ENCODE results near the gene VDR. TPM values are rescaled to one million over a fixed set of nuclear protein-coding genes. Genes with fewer than 3 reads are reported as not detected.
"Not testable (repeated sequence)": the region's sequence is repeated elsewhere in the genome, so short reads cannot be mapped to it uniquely, and the experiment has no call there.

VDR gene
- total RNA-seq, 2 experiments from 2014 or later, result 108 to 124 TPM

DNA sequence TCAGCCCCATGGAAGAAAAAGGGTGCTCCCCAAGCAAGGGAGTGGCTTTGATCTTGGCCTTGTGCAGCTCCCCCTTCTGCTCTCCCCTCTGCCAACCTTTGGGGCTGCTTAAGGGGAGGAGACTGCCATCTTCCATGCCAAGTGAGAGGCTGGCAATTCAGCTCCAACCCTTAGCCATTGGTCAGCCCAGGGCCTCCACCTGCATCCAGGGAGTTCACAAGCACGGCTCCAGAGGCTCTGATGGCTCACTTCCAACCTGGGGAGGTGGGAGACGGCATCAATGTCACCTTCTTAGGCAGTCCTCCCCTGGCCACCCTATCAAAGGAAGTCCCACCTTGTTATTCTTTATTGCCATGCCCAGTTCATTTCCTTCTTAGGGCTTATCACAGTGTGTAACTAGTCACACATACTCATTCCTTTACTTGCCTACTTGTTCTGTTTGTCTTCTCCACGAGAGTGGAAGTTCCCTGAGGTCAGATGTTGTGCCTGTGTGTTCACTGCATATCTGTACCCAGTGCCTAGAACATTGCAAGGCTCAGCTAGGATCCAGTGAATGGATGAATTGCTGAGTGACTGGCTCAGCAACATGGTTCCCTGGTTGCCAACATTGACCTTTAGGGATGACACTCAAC lies 90.1 kb downstream of the VDR start:
- POLR2A ChIA-PET, result interaction anchor here (1.5 to 11.0 kb wide), 4 partner anchors 14 to 109 kb away, joined by 4 to 215 read pairs (median 14); partner anchors contain the start of gene RPAP3
- peak; percentile 30 for ATAC-seq
- peaks cover 70% of the 10 kb centered on the region for H3K4me1 Mint-ChIP-seq
- peak; percentile 60 for DNase-seq
- intact Hi-C loops (cut with DNase I, micrococcal nuclease), result loop anchor here (5.0 to 10.0 kb wide), 5 partner anchors 88 to 1547 kb away; partner anchors contain the start of genes SLC38A1 (in 1 of the 2) and VDR (in 1 of the 2)
- H3K36me3 Mint-ChIP-seq (ENCODE audit: low read depth), result peaks cover 82% of the 10 kb centered on the region
- no peaks in the 10 kb centered on the region for H3K27me3 Mint-ChIP-seq
- peaks cover 3% of the 10 kb centered on the region for H3K9me3 Mint-ChIP-seq (ENCODE audit: low read depth)
- H3K4me3 Mint-ChIP-seq, result peak overlapping the region; percentile 94
- H3K27ac Mint-ChIP-seq, result peak overlapping the region; percentile 98
- CTCF ChIA-PET, result interaction anchor here (0.7 to 8.4 kb wide), 4 partner anchors 20 to 600 kb away, joined by 4 to 303 read pairs (median 4); no protein-coding TSS in a partner anchor

- ATAC-seq (peak; percentile 1), DNase-seq (peak; percentile 54)
- ChIA-PET CTCF (interaction anchor here (0.7 to 8.4 kb wide), 9 partner anchors 15 to 743 kb away, joined by 3 to 303 read pairs (median 4); no protein-coding TSS in a partner anchor), POLR2A (interaction anchor here (0.6 to 11.0 kb wide), 12 partner anchors 9 to 1111 kb away, joined by 3 to 215 read pairs (median 4); partner anchors contain the start of gene RPAP3)
- Mint-ChIP-seq H3K27ac (peak overlapping the region; percentile 98), H3K9me3 (ENCODE audit: low read depth) (peaks cover 3% of the 10 kb centered on the region), H3K4me1 (peaks cover 77% of the 10 kb centered on the region), H3K4me3 (peak overlapping the region; percentile 94), H3K27me3 (no peaks in the 10 kb centered on the region), H3K36me3 (ENCODE audit: low read depth) (peaks cover 77% of the 10 kb centered on the region)
- intact Hi-C loops (cut with DNase I, micrococcal nuclease), result loop anchor here (1.0 to 10.0 kb wide), 13 partner anchors 19 to 1599 kb away; partner anchors contain the start of genes VDR (in 2 of the 2), RPAP3 (in 1 of the 2), SENP1 (in 1 of the 2) and SLC38A1 (in 1 of the 2)
Observed at GRCh38 chr12:47813511-47814196, 91.1 kb downstream of the VDR start.

DNA sequence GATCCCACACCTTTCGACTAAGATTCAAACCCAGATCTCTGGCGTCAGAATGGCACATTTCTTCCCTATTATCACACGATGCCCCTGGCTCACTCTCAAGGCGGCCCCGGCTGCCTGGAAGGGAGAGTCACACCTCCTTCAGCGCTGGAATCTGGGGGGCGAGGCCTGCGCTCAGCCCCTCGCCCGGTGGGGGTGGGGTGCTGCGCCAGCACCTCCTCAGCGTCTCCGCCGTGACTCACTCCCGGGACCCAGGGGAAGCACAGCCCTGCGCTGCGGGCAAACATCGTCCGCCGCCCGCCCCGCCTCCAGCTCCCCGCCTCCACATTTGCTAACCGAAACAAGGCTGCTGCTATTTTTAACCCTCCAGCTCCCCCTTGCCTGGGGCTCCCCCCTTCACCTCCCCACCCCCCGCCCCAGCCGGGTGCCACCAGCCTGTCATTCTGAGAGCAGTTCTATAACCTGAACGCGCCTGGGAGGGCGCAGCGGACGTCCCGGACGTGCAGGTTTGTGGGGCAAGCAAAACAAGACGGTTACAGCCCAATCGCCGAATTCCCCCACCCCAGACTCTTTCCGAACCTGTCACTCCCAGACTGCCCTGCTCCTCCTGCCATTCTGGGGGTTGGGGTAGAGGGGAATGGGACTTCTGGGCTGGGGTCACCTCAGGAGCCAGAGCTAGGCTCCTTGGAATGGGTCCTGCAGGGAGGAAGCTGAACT lies 91.8 kb downstream of the VDR start:
- ChIA-PET CTCF (interaction anchor here (0.8 to 8.4 kb wide), 9 partner anchors 11 to 742 kb away, joined by 3 to 303 read pairs (median 4); no protein-coding TSS in a partner anchor), POLR2A (interaction anchor here (0.6 to 11.0 kb wide), 11 partner anchors 9 to 1111 kb away, joined by 3 to 215 read pairs (median 4); partner anchors contain the start of gene RPAP3)
- H3K4me3 Mint-ChIP-seq, result peak overlapping the region; percentile 94
- H3K4me1 Mint-ChIP-seq, result peaks cover 81% of the 10 kb centered on the region
- peak overlapping the region; percentile 98 for H3K27ac Mint-ChIP-seq
- peaks cover 70% of the 10 kb centered on the region for H3K36me3 Mint-ChIP-seq (ENCODE audit: low read depth)
- intact Hi-C loops (cut with DNase I, micrococcal nuclease), result loop anchor here (1.0 to 10.0 kb wide), 13 partner anchors 19 to 1598 kb away; partner anchors contain the start of genes VDR (in 2 of the 2), RPAP3 (in 1 of the 2), SENP1 (in 1 of the 2) and SLC38A1 (in 1 of the 2)
- no peaks in the 10 kb centered on the region for H3K27me3 Mint-ChIP-seq
- DNase-seq, result peak; percentile 98
- peak; percentile 59 for ATAC-seq
- H3K9me3 Mint-ChIP-seq (ENCODE audit: low read depth), result peaks cover 3% of the 10 kb centered on the region

- no peak for ATAC-seq
- no peaks in the 10 kb centered on the region for H3K27me3 Mint-ChIP-seq
- POLR2A ChIA-PET, result interaction anchor here (0.8 to 11.0 kb wide), 3 partner anchors 22 to 75 kb away, joined by 3 to 215 read pairs (median 5); no protein-coding TSS in a partner anchor
- intact Hi-C loops (cut with DNase I, micrococcal nuclease), result loop anchor here (2.0 to 10.0 kb wide), 10 partner anchors 73 to 1597 kb away; partner anchors contain the start of genes VDR (in 2 of the 2), SENP1 (in 1 of the 2) and SLC38A1 (in 1 of the 2)
- peaks cover 69% of the 10 kb centered on the region for H3K36me3 Mint-ChIP-seq (ENCODE audit: low read depth)
- no peak for DNase-seq
- peak overlapping the region; percentile 94 for H3K4me3 Mint-ChIP-seq
- H3K4me1 Mint-ChIP-seq, result peaks cover 87% of the 10 kb centered on the region
- H3K27ac Mint-ChIP-seq, result peak overlapping the region; percentile 98
- peaks cover 3% of the 10 kb centered on the region for H3K9me3 Mint-ChIP-seq (ENCODE audit: low read depth)
- CTCF ChIA-PET, result interaction anchor here (0.7 to 8.4 kb wide), 9 partner anchors 10 to 121 kb away, joined by 3 to 303 read pairs (median 7); no protein-coding TSS in a partner anchor
Observed at GRCh38 chr12:47811581-47812484, 93.0 kb downstream of the VDR start.

- DNase-seq (no peak), ATAC-seq (no peak)
- Mint-ChIP-seq H3K9me3 (ENCODE audit: low read depth) (peaks cover 3% of the 10 kb centered on the region), H3K4me3 (peak overlapping the region; percentile 94), H3K27me3 (no peaks in the 10 kb centered on the region), H3K4me1 (peaks cover 91% of the 10 kb centered on the region), H3K36me3 (ENCODE audit: low read depth) (peaks cover 69% of the 10 kb centered on the region), H3K27ac (peak overlapping the region; percentile 98)
- intact Hi-C loops (cut with DNase I, micrococcal nuclease), result loop anchor here (5.0 to 10.0 kb wide), 5 partner anchors 91 to 1544 kb away; partner anchors contain the start of genes SLC38A1 (in 1 of the 2) and VDR (in 1 of the 2)
- CTCF ChIA-PET, result interaction anchor here (0.6 to 8.4 kb wide), 8 partner anchors 10 to 239 kb away, joined by 3 to 303 read pairs (median 4); partner anchors contain the start of gene SLC48A1
- POLR2A ChIA-PET, result interaction anchor here (0.7 to 11.0 kb wide), 2 partner anchors 22 to 27 kb away, joined by 3 to 215 read pairs; no protein-coding TSS in a partner anchor
Observed at GRCh38 chr12:47811072-47811396, 93.8 kb downstream of the VDR start.

- POLR2A ChIA-PET, result interaction anchor here (0.6 to 11.0 kb wide), 3 partner anchors 24 to 95 kb away, joined by 3 to 215 read pairs (median 5); partner anchors contain the start of gene VDR
- not testable (repeated sequence) for DNase-seq; H3K9me3 Mint-ChIP-seq (ENCODE audit: low read depth); H3K27me3 Mint-ChIP-seq; ATAC-seq
- Mint-ChIP-seq H3K27ac (peak overlapping the region; percentile 98), H3K4me1 (peaks cover 91% of the 10 kb centered on the region), H3K4me3 (peak overlapping the region; percentile 94), H3K36me3 (ENCODE audit: low read depth) (peaks cover 69% of the 10 kb centered on the region)
- CTCF ChIA-PET, result interaction anchor here (0.5 to 8.4 kb wide), 9 partner anchors 24 to 343 kb away, joined by 3 to 303 read pairs (median 3); partner anchors contain the start of gene SLC48A1
- intact Hi-C loops (cut with DNase I, micrococcal nuclease), result loop anchor here (1.0 to 10.0 kb wide), 3 partner anchors 103 to 875 kb away; partner anchors contain the start of genes KANSL2 (in 1 of the 2) and RPAP3 (in 1 of the 2)
Observed at GRCh38 chr12:47809518-47809917, 95.3 kb downstream of the VDR start.

- Mint-ChIP-seq H3K27ac (peak overlapping the region; percentile 94), H3K36me3 (ENCODE audit: low read depth) (peaks cover 69% of the 10 kb centered on the region), H3K27me3 (no peaks in the 10 kb centered on the region), H3K4me1 (peaks cover 92% of the 10 kb centered on the region), H3K4me3 (peak overlapping the region; percentile 61), H3K9me3 (ENCODE audit: low read depth) (no peaks in the 10 kb centered on the region)
- CTCF ChIA-PET, result interaction anchor here (0.8 to 8.4 kb wide), 15 partner anchors 9 to 98 kb away, joined by 3 to 303 read pairs (median 6); no protein-coding TSS in a partner anchor
- POLR2A ChIA-PET, result interaction anchor here (0.7 to 11.0 kb wide), 12 partner anchors 8 to 96 kb away, joined by 3 to 215 read pairs (median 3); partner anchors contain the start of gene VDR
- peak; percentile 82 for DNase-seq
- peak; percentile 45 for ATAC-seq
- intact Hi-C loops (cut with DNase I, micrococcal nuclease), result loop anchor here (1.0 to 10.0 kb wide), 6 partner anchors 24 to 876 kb away; partner anchors contain the start of genes RPAP3 (in 2 of the 2) and KANSL2 (in 1 of the 2)
Observed at GRCh38 chr12:47808574-47809365, 96.0 kb downstream of the VDR start.

DNA sequence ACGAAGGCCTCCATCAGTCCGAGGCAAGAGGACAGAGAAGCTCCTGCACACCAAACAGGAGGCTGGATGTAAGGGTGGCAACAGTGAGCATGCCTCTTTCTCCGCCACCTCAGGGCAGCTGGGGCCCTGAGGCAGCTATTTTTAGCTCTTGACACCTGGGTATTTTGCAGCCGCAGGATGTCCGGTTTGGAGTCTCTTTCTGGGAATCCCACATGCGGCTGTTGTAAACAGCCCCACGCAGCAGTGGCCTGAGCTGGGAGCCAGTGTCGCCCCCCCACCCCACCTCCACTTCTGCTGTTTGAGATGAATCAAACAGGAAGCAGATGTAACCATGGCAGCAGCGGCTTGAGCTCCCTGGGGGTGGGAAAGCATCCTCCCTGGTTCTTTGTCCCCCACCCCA lies 96.7 kb downstream of the VDR start:
- H3K9me3 Mint-ChIP-seq (ENCODE audit: low read depth), result no peaks in the 10 kb centered on the region
- POLR2A ChIA-PET, result interaction anchor here (0.6 to 11.0 kb wide), 12 partner anchors 9 to 1380 kb away, joined by 3 to 215 read pairs (median 3); partner anchors contain the start of gene VDR
- ATAC-seq (peak; percentile 34), DNase-seq (peak; percentile 92)
- H3K27ac Mint-ChIP-seq, result peak overlapping the region; percentile 94
- H3K4me3 Mint-ChIP-seq, result peak overlapping the region; percentile 61
- H3K4me1 Mint-ChIP-seq, result peaks cover 93% of the 10 kb centered on the region
- intact Hi-C loops (cut with DNase I, micrococcal nuclease), result loop anchor here (1.0 to 10.0 kb wide), 6 partner anchors 24 to 877 kb away; partner anchors contain the start of genes KANSL2 (in 1 of the 2) and RPAP3 (in 1 of the 2)
- peaks cover 69% of the 10 kb centered on the region for H3K36me3 Mint-ChIP-seq (ENCODE audit: low read depth)
- CTCF ChIA-PET, result interaction anchor here (0.5 to 8.4 kb wide), 19 partner anchors 9 to 388 kb away, joined by 3 to 303 read pairs (median 5); partner anchors contain the start of gene ENDOU
- no peaks in the 10 kb centered on the region for H3K27me3 Mint-ChIP-seq
